Stimulated activated CD4-positive, alpha-beta T cell treated with anti-CD3 and anti-CD28 coated beads, Interleukin-12 subunit alpha, Interleukin-12 subunit beta, amount 100 ng/mL, for 4 hours (primary cell): Measurements from ENCODE around the gene FGFR3.

Source experiments
- DNase-seq: peaks from one replicate; pipeline ENCODE4 v3.0.0-alpha.2; 2020

Gene FGFR3

DNA sequence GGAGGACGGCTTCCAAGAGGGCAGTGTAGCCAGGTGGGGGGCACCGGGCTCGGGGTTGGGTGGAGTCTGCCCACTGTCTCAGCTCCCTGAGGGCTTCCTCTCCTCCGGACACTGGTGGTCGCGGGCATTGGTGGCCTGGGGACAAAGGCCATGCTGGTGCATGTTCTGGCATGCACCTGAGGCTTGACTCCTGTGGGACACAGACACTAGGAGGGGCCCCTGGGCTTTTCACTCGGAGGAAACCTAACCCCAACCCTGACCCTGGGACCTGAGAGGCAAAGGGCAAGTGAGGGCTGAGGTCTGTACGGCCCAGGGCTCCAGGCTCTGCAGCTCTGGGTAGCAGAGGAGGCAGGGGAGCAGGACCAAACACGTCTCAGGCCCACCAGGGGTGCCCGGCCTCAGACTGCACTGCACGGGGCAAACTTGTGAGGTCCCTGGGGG, 22.3 kb upstream of the FGFR3 start:
- no peak for DNase-seq

DNA sequence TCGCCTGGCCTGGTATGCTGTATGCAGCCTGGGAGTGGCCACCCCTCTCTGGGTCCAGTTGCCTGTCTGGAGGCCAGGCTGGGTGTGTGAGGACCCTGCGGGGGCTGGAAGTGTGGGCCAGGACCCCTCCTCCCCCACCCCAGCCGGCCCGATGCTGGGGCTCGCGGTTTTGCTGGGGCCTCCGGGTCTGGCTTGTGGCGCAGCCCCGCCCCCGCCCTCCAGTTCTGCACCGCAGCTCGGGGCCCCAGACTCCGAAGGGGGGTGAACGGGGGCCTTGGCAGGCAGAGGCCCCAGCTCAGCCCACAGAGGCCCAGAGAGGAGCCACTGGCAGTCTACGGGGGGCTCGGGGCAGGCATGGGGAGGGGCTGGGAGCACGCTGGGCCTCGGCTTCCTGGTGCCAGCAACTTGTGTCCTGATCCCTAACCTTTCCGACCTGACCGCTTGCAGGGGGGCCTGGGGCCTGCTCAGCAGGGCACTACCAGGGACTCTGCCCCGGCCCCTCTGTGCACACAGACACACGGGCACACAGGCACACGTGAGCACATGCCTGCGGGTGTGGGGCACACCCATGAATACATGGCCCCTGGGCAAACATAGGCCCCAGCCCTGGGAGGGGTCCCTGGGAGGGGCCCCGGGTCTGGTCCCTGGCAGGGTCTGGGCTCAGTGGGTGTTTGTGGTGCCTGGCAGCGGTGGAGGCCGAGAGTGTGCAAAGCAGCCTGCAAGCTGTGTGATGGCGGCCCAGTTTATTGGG, 21.4 kb upstream of the FGFR3 start:
- no peak for DNase-seq

DNA sequence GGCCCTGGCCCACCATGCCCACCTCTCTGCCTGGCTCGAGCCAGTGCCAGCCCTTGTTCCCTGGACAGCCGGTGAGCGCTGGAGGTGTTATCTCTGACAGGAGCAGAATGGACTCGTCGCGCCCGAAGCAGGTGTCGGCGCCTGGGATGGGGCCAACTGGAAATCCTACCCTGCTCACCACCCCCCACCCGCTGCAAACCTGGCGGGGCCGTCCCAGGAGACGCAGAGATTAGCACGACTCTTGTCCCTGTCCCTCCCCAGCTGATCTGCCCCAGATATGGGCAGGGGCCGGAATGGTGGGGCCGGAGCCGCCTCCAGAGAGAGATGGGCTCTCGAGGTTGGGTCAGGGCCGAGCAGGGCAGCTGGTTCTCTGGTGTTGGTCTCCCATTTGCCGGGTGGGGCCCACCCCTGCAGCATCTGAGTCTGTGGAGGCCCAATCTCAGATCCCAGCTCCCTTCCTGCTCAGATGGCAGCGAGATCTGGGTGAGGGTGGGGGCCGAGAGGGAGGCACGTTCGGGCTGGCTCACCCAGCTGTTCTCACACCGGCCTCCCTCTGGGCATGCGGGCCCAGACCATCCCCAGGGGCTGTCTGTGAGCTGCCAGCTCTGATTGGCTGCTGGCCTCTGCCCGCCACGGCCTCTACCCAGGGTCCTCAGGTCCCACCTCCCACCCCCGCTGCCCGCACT, 20.1 kb upstream of the FGFR3 start:
- no peak for DNase-seq

DNA sequence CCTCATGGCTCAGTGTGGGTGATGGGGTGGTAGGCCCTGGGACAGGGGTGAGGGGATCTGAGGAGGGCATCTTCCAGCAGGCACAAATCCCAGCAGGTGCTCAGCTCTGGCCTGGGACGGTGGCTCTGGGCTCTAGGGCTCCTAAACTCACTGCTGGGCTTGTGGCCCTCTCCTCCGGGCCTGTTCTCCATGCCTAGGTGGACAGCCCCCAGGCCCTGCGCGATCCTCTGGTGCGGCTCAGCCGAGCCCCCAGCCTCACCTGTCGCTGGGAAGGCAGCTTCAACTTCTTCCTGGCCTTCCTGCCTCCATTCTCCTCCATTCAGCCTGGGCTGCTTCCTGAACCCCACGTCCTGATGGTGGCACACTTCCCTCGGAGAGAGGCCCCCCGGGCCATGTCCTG, 19.3 kb upstream of the FGFR3 start:
- DNase-seq: no peak

DNA sequence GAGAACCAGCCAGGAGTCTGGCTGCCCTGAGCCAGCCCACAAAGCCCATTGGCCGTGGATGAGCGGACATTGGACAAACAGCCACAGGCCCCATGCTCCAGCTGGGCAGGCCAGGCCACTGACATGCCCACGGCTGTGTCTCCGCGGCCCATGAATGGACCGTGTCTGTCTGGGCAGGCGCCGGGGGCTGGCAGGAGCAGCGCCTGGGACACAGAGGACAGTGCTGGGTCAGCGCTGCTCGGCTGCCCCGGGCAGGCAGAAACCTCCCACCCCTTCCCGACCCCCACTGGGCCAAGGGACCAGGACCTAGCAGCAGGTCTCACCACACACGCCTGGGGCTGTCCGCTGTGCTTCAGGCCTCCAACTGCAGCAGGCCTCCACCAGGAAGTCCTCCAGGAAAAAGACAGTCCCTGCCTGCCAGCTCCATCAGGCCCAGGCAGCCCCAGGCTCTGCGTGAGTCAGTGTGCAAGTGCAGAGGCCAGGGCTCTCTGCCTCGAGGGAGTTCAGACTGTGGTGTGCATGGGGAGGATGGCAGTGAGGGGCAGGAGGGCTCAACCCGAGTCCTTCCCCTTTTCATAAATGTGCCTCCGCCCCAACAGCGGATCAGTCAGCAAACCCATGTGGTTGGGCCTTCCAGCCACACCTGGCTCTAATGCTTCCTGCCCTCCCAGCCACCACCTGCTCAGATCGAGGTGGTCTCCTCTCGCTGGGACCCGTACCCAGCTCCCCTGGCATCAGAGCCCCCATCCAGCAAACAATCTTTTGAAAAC, 17.2 kb upstream of the FGFR3 start:
- no peak for DNase-seq

DNA sequence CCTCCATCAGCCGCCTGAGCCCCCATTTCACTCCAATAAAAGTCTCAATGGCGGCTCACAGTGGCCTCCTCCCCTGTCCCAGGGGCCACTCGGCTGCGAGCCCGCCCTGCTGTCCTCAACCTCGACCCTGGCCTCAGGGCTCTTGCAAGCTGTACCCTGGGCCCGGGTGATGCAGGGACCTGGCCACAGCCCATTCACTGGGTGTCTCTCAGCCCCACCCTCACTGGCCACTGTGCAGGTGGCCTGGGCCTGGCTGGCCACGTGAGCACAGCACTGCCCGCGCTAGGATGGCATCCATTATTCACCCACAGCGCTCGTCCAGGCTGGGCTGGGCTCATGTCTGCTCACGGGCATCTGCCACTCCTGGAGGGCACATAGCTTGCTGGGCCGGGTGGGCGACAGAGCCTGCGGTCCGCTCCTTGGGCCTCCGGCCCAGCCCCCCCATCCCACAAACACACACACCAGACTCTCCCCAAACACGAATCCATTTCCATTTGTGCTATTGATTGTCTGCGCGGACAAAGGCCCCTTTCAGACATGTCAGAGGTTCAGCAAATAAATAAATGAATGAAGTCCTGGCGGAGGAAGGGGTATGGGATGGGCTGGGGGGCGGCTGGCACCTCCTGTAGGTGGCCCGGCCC, 16.5 kb upstream of the FGFR3 start:
- DNase-seq: no peak

DNA sequence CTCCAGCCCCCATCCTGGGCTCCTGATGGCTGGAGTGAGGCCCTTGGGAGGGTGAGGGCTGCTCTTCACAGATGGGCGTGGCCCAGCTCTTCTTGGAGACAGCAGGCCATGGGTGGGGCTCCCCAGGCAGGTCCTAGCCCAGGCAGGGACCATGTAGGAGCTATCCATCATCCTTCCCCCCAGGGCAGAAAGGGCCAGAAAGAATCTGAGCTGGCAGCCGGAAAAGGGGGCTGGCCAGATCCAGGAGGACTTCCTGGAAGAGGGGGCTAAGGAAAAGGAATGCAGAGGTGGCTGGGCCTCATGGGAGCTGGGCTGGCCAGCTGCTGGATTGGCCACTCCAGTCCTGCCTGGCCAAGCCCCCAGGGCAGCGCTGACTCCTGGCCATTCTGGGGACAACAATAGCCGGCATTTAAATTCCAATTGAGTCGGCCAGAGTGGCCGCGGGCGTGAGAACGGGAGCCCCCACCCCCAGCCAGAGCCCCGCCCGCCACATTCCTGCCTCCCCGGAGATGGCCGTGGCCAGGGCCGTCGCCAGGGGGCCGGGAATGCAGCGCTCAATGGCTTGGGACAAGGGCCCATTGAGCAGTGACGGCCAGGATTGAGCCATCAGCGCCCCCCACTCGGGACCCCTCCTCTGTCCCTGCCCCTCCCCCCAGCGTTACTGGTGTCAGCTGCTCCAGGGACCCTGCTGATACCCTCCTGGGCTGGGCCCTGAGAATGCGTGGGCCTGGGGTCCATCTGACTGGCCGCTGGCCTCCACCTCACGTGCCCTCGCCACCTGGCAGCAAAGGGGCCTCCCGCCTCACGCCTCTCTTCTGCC, 15.1 kb upstream of the FGFR3 start:
- no peak for DNase-seq

DNA sequence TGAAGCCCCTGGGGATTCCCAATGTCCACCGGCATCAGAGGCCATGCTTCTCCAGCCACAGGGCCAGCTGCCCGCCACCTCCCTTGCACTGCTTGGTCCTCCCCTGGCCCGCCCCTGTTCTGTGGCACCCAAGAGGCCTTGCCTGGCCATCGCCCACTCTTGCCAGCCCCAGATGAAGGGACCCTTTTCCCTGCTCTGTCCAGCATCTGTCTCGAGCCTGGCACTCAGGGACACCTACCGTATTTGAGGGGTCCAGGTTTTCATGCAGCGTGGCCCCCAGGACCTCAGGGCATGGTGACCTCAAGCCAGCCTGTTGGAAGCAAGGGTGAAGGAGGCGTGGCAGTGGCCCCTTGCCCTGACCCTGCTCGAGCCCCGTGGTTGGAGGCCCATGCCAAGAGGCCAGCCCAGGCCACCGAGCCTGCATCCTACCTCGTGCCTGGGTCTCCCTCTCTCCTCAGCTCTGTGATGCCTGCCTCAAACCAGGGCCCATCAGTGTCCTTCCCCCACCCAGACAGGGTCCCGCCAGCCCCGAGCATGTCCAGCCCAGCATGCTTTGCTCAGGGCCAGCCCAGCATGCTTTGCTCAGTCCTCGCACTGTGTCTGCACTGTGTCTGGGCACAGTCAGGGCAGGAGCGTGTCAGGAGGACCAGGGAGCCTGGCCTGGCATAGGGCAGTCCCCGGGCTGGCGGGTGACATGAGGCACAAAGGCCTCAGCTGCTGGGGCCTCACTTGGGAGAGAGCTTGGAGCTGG, 14.3 kb upstream of the FGFR3 start:
- no peak for DNase-seq

DNA sequence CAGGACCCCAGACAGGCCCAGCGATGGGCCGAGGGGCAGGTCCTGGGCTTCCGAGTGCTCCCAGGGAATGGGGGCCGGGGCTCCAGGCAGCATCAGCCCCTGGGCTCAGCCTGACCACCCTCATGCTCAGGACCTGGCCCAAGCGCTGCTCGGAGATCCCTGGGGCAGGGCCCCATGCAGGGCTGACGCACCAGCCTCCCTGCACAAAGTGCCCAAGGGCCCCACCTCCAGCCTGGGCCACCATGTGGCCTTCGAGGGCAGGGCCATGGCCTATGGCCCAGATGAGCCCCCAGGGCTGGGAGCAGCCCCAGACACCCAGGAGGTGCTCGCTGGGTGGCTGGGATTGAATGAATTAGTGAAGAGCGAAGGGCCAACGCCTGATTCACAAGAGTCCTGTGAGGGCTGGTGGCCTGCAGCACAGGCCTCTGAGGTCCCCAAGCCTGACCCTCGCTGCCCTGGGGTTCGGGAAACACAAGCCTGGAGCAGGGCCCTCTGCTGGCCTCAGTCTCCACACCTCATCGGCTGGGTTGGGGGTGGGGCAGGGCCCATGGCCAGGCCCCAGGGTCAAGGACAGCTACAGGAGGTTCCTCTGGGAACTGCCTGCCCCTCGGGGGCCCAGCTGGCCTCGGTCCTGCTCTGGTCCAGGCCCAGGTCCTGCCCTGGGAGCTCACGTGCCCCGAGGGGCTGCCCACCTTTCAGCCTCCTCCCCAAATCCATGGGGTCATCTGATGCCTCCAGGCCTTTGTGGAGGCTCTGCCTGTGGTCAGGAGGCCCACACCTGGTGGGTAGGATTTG, 13.3 kb upstream of the FGFR3 start:
- DNase-seq: no peak

DNA sequence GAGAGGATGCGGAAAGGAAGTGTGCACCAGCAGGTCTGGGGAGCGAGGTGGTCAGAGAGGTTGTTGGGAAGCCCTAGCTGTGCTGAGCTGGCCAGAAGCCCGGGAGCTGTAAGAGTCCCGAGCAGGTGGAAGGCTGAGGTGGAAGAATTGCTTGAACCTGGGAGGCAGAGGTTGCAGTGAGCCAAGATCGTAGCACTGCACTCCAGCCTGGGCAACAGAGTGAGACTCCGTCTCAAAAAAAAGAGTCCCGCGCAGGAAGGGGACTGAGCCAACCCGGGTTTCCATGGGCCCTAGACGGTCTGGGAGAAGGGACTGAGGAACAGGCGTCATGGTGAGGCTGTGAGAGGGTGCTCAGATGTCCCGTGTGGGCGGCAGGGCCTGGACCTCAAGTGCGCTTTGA, 12.7 kb upstream of the FGFR3 start:
- DNase-seq: no peak

DNA sequence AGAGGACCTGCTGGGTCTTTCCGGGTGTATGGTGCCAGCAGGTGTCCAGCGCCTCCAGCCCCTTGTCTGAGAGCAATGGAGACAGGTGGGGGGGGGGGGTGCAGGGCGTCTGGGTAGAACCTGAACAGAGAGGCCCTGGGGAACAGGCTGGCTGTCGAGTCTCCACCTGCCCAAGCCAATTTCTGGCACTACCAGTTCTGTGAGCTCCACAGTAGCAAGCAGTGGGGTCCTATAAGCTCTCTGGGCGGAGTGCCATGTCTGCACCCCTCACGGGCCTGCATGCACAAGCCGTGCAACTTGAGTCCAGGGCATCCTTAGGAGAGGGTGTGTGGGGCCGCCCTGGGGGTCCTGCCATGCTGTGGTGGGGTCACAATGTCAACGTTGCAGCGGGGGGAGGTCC, 10.1 kb upstream of the FGFR3 start:
- DNase-seq: no peak

DNA sequence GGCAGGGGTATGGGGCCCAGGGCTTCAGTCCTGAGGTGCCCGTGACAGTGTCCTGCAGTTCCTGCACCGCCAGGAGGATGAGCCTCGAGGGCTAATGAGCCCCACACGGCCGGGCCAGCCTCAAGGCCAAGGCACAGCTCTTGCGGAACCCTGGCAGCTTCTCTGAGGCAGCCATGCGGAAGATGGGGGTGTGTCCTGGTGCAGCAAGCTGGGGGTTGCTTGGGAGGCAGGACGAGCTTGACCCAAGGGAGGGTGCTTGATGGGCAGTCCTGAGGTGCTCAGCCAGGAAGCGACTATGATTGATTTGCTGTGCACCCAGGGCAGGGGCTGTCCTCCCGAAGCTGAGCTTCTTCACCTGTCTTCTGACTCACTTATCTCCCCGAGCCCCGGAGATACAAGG, 9.1 kb upstream of the FGFR3 start:
- no peak for DNase-seq

DNA sequence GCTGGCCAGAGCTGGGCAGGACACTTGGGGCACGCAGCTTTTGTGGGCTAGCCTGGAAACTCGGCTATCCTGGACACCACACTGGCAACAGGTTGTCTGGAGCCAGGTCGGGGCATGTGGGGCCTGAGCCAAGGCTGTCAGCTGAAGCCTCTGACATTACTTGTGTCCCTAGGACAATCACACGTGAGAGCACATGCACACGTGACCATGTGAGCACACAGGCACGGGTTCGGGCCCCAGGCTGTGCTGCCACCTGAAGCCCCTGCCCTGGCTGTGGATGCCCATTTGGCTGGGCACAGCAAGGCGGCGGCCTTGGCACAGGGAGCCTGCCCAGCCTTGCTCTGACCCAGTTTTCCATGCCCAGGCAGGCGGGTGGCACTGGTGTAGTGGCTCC, 8.7 kb upstream of the FGFR3 start:
- DNase-seq: no peak

DNA sequence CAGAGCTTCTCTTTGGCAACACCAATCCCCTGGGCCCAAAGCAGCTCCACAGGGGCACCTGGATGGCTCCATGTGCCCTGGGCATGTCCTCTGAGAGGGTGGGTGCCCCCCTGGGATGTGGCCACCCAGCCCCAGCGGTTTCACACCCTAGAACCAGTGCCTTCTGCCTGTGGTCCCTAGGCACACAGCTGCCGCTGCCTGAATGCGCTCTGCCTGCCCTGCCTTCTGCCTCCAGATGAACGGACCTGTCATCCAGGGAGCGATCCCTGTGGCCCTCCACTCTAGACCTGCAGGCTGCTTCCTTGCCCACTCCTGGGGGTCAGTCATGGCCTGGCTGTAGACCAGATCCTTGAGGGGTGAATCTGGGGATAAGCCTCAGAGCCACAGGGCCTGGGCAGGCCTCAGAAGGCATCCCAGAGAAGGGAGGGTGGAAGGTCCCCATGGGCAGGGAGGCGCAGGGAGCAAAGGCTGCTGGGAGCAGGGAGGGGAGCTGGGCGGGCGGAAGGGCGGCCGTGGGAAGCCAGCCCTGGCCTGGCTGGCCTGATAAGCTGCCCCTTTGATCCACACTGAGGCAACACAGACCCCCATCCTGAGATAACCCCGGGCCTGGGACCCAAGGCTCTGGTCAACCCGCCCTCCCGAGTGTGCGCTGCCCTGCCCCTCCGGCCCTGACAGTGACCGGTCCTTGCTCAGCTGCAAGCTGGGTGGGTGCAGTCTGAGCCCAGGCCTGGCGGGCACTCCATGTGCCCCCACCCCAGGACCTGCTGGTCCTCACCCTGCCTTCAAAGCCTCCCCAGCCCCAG, 8.1 kb upstream of the FGFR3 start:
- no peak for DNase-seq

DNA sequence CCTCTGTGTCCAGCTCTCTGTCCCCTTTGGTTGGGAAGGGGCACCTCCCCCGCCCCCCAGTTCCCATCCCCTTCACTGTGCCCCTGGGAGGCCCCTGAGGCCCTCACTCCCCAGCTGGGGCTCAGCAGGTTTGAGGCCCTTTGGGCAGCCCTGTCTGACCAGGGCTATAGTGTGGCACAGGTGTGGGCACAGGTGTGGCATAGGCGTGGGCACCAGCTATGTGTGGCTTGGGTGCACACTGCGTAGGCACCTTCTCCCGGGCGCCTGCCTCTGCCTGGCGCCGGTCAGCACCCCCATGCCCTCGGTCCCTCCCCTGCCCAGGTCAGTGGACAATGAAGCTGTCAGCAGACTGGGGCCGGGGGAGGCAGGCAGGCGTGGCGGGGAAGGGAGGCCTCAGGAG, 7.5 kb upstream of the FGFR3 start:
- DNase-seq: no peak

DNA sequence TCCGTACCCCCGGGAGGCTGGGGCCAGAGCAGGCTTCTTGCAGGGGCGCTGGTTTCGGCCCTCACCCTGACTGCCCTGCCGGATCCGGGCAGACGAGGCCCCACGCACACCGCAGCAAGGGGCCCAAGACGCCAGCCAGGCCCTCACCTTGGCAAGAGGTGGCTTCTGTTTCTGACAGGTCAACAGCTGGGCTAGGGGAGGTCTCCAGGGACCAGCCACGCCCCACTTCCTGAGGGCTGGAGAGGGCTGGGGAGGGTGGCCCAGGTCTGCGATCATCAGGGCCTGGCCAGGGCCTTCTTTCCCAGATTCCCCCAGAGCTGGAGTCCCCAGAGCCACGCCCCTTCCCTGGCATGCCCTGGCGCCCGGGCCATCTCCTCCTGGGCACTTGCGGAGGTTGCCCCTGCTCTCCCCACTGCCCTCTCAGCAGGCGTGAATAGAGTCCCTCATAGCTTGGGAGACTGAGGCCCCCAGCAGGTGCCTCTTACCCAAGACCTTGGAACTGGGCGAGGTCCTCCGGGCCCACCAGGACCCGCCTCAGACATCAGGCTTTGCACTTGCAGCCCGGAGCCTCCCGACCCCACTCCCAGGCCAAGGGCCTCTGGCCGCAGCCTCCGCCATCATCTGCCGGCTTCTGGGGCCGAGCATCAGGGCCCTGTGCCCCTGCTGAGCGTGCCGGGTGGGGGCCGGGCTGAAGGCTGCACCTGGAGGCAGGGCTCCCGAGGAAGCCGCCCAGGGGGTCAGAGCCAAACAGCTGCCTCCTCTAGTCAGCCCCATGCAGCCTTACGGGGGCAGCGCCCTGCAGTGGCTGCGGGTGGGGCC, 6.3 kb upstream of the FGFR3 start:
- no peak for DNase-seq

DNA sequence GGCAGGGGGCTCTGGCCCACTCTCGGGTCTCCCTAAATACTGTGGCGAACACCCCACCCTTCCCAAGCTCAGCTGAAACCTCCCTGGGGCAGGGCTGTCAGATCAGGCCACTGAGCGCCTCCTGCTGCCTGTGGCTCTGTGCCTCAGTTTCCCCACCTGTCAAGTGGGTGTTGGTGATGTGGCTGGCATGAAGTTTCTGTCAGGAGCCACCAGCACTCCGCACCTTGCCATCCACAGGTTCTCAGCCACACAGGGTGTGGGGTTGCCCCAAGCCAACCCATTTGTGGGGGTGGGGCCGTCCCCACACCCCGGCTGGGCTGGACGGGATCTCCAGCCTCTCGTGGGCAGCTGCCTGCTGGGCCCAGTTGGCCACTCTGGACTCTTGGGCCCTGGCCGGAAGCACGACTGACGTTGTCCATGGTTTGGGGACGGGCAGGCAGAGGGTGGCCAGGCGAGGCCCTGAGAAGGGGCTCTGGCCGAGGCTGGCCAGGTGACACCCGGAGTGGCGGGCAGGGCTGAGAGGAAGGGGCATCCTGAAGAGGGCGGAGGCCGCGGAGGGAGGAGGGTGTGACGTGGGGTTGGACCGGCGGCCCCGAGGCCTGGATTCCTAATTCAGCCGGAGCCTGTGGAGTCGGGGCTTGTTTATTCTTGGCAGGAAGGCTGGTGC, 5.5 kb upstream of the FGFR3 start:
- no peak for DNase-seq

DNA sequence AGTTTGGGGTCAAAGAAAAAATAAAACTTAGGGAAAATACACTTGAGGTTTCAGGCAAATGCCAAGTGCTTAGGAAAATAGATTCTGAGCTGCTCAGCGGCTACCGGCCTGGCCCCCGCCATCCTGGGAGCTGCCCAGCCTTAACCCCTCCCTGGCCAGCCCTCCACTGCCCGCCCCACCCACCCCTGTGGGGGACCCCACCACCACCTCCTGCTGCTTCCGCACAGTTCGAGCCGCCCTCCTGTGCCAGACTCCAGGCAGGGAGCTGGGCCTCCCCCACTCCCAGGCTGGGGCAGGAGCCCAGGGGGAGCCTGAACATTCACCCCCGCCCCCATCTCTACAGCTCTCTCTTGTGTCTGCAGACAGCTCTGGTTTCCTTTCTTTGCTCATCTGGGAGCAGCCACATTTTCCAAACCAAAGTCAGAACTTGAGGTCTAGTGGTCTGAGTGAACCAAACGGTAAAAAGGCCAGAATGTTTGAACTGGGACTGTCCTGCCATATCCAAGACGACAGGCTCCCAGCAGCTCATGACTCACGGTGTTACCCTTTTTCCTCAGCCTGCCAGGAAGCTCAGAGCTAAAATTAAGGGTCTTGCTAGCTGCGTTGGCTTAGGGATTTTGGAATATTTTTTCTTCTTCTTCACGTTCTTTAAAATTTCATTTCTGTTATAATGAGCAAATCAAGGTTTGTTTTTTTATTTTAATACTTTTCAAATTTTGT, 4.7 kb upstream of the FGFR3 start:
- DNase-seq: no peak
